A549 (cell line): ENCODE results near the gene CSTF2T. TPM values are rescaled to one million over a fixed set of nuclear protein-coding genes. Genes with fewer than 3 reads are reported as not detected.

Experiments
- ATAC-seq, 2 experiments: fragments of 200-7000 bp in 1 of 2; fragments of >200 bp in 1 of 2; cut with Nextera tagmentation in 1 of 2; cut with Tn5 transposase in 1 of 2; 3 replicates each; pipeline versions ENCODE4 v1.8.0 to v1.9.1; 2018 to 2020; ENCODE audit warnings: mild to moderate bottlenecking in 1 of 2, moderate library complexity in 1 of 2
- CTCF ChIA-PET: fragments of 300-600 bp; sonication (Branson Sonifier 250); formaldehyde crosslinking; extraction: SDS; loops from one replicate; lab custom pipeline; 2021; ENCODE audit warnings: antibody characterized with exemption, inconsistent platforms; lab: Yijun Ruan, JAX
- POLR2A ChIA-PET: fragments of 350-600 bp; formaldehyde crosslinking; extraction: SDS; loops from one replicate; lab custom pipeline; 2021; ENCODE audit warnings: antibody characterized with exemption, inconsistent platforms; lab: Yijun Ruan, JAX
- DNase-seq, 2 experiments: peaks; one replicate each; pipeline versions ENCODE4 v3.0.0 to v3.0.0-alpha.2; 2011 to 2016; ENCODE audit warnings: low read depth in 1 of 2, low spot score in 1 of 2
- FAIRE-seq: peaks from 2 replicates; lab custom pipeline; 2011; peaks lifted over from hg19 to GRCh38; lab: Jason Lieb, UNC
- H3K27ac ChIP-seq, 2 experiments: fragments of >200 bp; sonication (Bioruptor Twin); formaldehyde crosslinking; 3 replicates each; pipeline ENCODE4 v1.5.1; 2016 to 2017
- H3K4me1 ChIP-seq: fragments of >200 bp; sonication (Bioruptor Twin); formaldehyde crosslinking; 3 replicates; pipeline ENCODE4 v1.6.1; 2016
- H3K4me2 ChIP-seq: fragments of >200 bp; sonication (Bioruptor Twin); formaldehyde crosslinking; 3 replicates; pipeline ENCODE4 v1.6.1; 2016
- H3K4me3 ChIP-seq: fragments of >200 bp; sonication (Bioruptor Twin); formaldehyde crosslinking; 3 replicates; pipeline ENCODE4 v1.5.1; 2016
- H3K9me3 ChIP-seq: fragments of >200 bp; sonication (Bioruptor Twin); formaldehyde crosslinking; 3 replicates; pipeline ENCODE4 v1.6.1; 2016
- ATOH8 ChIP-seq: fragments of 250-450 bp; sonication (Bioruptor Pico); IDR thresholded peaks from 2 replicates; pipeline ENCODE4 v1.5.0; 2020; ENCODE audit warnings: low read depth, mild to moderate bottlenecking, moderate library complexity
- BHLHE40 ChIP-seq: IDR thresholded peaks from 2 replicates; pipeline ENCODE4 v1.6.1; 2012; ENCODE audit warnings: low read depth, low read length, inconsistent platforms
- CBX8 ChIP-seq: fragments of 200-600 bp; sonication (generic); IDR thresholded peaks from 2 replicates; pipeline ENCODE4 v1.6.1; 2016
- CEBPB ChIP-seq, 2 experiments: fragments of >200 bp in 1 of 2; sonication (Bioruptor Twin) in 1 of 2; formaldehyde crosslinking in 1 of 2; IDR thresholded peaks; 2 replicates each; pipeline ENCODE4 v1.6.1; 2012 to 2016
- CHD4 ChIP-seq: fragments of 200-600 bp; sonication (generic); IDR thresholded peaks from 2 replicates; pipeline ENCODE4 v1.6.1; 2016; ENCODE audit warnings: antibody characterized with exemption, mild to moderate bottlenecking, borderline replicate concordance
- EHMT2 ChIP-seq: fragments of 200-600 bp; sonication (generic); IDR thresholded peaks from 2 replicates; pipeline ENCODE4 v1.6.1; 2016; ENCODE audit warnings: antibody characterized with exemption, low read depth, mild to moderate bottlenecking, moderate library complexity
- EP300 ChIP-seq, 2 experiments: fragments of >200 bp; sonication (Bioruptor Twin); formaldehyde crosslinking; IDR thresholded peaks; 2 replicates in 1 of 2; 3 replicates in 1 of 2; pipeline ENCODE4 v1.6.1; 2016 to 2017
- HOXA7 ChIP-seq: fragments of 250-450 bp; sonication (Bioruptor Pico); IDR thresholded peaks from 2 replicates; pipeline ENCODE4 v1.5.0; 2020; ENCODE audit warnings: mild to moderate bottlenecking, moderate library complexity
- MAX ChIP-seq: IDR thresholded peaks from 2 replicates; pipeline ENCODE4 v1.6.1; 2012
- MYC ChIP-seq: IDR thresholded peaks from 2 replicates; pipeline ENCODE4 v1.6.1; 2012; ENCODE audit warnings: mild to moderate bottlenecking, inconsistent platforms, low read length, improper control_type of control experiment, borderline replicate concordance
- NFE2L2 ChIP-seq: fragments of 150-350 bp; conservative IDR thresholded peaks from 2 replicates; pipeline ENCODE4 v1.6.1; 2014; ENCODE audit warnings: low read length
- NR3C1 ChIP-seq: fragments of >200 bp; sonication (Bioruptor Twin); formaldehyde crosslinking; IDR thresholded peaks from 3 replicates; pipeline ENCODE4 v1.6.1; 2017
- PHF8 ChIP-seq: fragments of 200-600 bp; sonication (generic); IDR thresholded peaks from 2 replicates; pipeline ENCODE4 v1.6.1; 2016; ENCODE audit warnings: low read depth, mild to moderate bottlenecking, antibody characterized with exemption, moderate library complexity, borderline replicate concordance
- RCOR1 ChIP-seq: fragments of 150-350 bp; IDR thresholded peaks from 2 replicates; pipeline ENCODE4 v1.6.1; 2014; ENCODE audit warnings: antibody characterized with exemption, low read length, low read depth
- REST ChIP-seq: fragments of 200-600 bp; sonication (generic); IDR thresholded peaks from 2 replicates; pipeline ENCODE4 v1.6.1; 2016; ENCODE audit warnings: antibody characterized with exemption, mild to moderate bottlenecking, moderate library complexity
- RFX5 ChIP-seq: fragments of 450-650 bp; IDR thresholded peaks from 2 replicates; pipeline ENCODE4 v1.7.1; 2014; ENCODE audit warnings: antibody characterized with exemption, mild to moderate bottlenecking, moderate library complexity
- SMC3 ChIP-seq: fragments of >200 bp; sonication (Bioruptor Twin); formaldehyde crosslinking; IDR thresholded peaks from 3 replicates; pipeline ENCODE4 v1.6.1; 2018; ENCODE audit warnings: inconsistent platforms
- TP53 ChIP-seq: fragments of 250-450 bp; sonication (Bioruptor Pico); IDR thresholded peaks from 2 replicates; pipeline ENCODE4 v1.5.0; 2021; ENCODE audit warnings: mild to moderate bottlenecking, moderate library complexity
- ZC3H11A ChIP-seq: fragments of 450-650 bp; IDR thresholded peaks from 2 replicates; pipeline ENCODE4 v1.6.1; 2014; ENCODE audit warnings: antibody characterized with exemption, mild to moderate bottlenecking
- ZFP36 ChIP-seq: fragments of 450-650 bp; IDR thresholded peaks from 2 replicates; pipeline ENCODE4 v1.6.1; 2014; ENCODE audit warnings: borderline replicate concordance; ENCODE audit not compliant: partially characterized antibody
- ZSCAN20 ChIP-seq: fragments of 250-450 bp; sonication (Bioruptor Pico); IDR thresholded peaks from 2 replicates; pipeline ENCODE4 v1.8.0; 2022; ENCODE audit warnings: mild to moderate bottlenecking, moderate library complexity
- WGBS: methylation state at CpG from one replicate; pipeline ENCODE4 v1.1.6; 2017; ENCODE audit errors: missing lambda C conversion rate; 5-methylcytosine and 5-hydroxymethylcytosine counted together
- polyA plus RNA-seq, 4 experiments: library from polyadenylated mRNA; depleted of rRNA in 3 of 4; stranded (reverse); fragments of >200 nt; fragmentation: RNase III in 1 of 4; extraction: RNeasy Plus Mini Kit Qiagen cat#74134 plus additional on column Dnase treatment in 1 of 4; gene quantifications; 2 replicates in 3 of 4; 3 replicates in 1 of 4; pipeline ENCODE4 v1.2.3, GENCODE V29; 2011 to 2017
- TF ChIP-seq, protein P1 (sequence below): fragments of >200 bp; sonication (Bioruptor Twin); formaldehyde crosslinking; IDR thresholded peaks from 3 replicates; pipeline ENCODE4 v1.5.1; 2016
- TF ChIP-seq, protein P2 (sequence below): IDR thresholded peaks from 2 replicates; pipeline ENCODE4 v1.6.1; 2012; ENCODE audit warnings: low read depth, borderline replicate concordance
- TF ChIP-seq, protein P3 (sequence below): fragments of 450-650 bp; IDR thresholded peaks from 2 replicates; pipeline ENCODE4 v1.6.1; 2014; ENCODE audit warnings: antibody characterized with exemption

Gene CSTF2T
- polyA plus RNA-seq, 2 of the 4 experiments (the other 2 are of a cell fraction): 9.4 to 18.2 TPM

DNA sequence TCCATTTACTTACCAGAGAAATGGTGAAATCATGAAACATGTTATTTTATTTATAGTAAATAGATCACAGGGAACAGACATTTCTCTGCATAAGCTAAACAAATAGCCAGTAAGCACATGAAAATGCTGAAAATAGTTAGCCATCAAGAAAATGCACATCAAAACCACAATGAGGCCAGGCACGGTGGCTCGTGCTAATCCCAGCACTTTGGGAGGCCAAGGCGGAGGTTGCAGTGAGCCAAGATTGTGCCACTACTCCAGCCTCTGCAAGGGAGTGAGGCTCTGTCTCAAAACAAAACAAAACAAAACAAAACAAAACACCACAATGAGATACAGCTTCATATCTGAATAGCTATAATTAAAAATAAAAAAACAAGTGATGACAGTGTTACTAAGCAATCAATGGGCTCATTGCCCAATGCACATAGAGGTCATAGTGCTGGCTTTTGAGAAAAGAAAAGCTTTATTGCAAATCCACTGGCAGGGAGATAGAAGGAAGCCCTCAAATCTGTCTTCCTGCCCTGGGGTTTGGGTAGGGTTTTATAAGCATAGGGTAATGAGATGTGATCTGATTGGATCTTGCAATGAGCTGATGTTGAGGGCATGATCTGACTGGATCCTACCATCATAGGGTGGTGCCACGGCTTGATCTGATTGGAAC is 16.2 kb downstream of the CSTF2T start (continued):
- TF ChIP-seq, protein P1, sequence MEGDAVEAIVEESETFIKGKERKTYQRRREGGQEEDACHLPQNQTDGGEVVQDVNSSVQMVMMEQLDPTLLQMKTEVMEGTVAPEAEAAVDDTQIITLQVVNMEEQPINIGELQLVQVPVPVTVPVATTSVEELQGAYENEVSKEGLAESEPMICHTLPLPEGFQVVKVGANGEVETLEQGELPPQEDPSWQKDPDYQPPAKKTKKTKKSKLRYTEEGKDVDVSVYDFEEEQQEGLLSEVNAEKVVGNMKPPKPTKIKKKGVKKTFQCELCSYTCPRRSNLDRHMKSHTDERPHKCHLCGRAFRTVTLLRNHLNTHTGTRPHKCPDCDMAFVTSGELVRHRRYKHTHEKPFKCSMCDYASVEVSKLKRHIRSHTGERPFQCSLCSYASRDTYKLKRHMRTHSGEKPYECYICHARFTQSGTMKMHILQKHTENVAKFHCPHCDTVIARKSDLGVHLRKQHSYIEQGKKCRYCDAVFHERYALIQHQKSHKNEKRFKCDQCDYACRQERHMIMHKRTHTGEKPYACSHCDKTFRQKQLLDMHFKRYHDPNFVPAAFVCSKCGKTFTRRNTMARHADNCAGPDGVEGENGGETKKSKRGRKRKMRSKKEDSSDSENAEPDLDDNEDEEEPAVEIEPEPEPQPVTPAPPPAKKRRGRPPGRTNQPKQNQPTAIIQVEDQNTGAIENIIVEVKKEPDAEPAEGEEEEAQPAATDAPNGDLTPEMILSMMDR: no peak
- no peak for TF ChIP-seq EHMT2
- TF ChIP-seq CEBPB (IDR thresholded peaks at IDR 0.05): no peak

GRCh38 chr10:51679841-51680240 is 19.6 kb downstream of the CSTF2T start:
- H3K27ac ChIP-seq: no peak overlapping the region
- WGBS: 25% methylated on average over 6 of the region's 6 CpGs
- TF ChIP-seq SMC3 (no peak), PHF8 (no peak), EP300 (IDR thresholded peaks at IDR 0.05) (no peak), NR3C1 (no peak), MAX (no peak), BHLHE40 (no peak), CHD4 (no peak), ZSCAN20 (CRISPR knock-in tag) (no peak), RFX5 (no peak), ZFP36 (no peak), ATOH8 (CRISPR knock-in tag) (no peak), TP53 (CRISPR knock-in tag) (no peak), RCOR1 (no peak), CEBPB (IDR thresholded peaks at IDR 0.05) (no peak), CBX8 (no peak), MYC (no peak)
- TF ChIP-seq, protein P2, sequence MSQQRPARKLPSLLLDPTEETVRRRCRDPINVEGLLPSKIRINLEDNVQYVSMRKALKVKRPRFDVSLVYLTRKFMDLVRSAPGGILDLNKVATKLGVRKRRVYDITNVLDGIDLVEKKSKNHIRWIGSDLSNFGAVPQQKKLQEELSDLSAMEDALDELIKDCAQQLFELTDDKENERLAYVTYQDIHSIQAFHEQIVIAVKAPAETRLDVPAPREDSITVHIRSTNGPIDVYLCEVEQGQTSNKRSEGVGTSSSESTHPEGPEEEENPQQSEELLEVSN: no peak
- TF ChIP-seq, protein P1: no peak
- H3K4me2 ChIP-seq: no peak overlapping the region
- H3K9me3 ChIP-seq: no peaks in the 10 kb centered on the region
- ChIA-PET CTCF (no interaction called here), POLR2A (no interaction called here)
- ATAC-seq (no peak), FAIRE-seq (no peak), DNase-seq (no peak)
- H3K4me3 ChIP-seq: no peak overlapping the region
- H3K4me1 ChIP-seq: no peaks in the 10 kb centered on the region

DNA sequence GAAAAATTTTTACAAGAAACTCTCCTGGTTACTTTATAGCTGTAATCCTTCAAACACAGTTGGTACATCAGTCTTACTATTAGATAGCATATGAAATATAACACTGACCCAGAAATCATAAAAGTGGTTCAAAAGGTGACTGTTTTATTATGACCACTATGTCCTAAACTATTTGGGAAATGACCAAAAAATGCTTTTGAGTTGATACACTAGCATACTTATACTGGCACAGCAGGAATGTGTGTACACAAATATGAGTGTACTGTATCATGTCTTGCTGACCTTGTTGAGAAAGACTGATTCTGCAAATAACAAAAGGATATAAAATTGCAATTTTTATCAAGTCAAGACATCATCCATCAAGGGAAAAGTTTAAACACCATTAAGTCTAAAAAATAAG is 24.3 kb downstream of the CSTF2T start:
- CTCF ChIA-PET: no interaction called here
- H3K27ac ChIP-seq: no peak overlapping the region
- no peak for FAIRE-seq
- H3K9me3 ChIP-seq: no peaks in the 10 kb centered on the region
- no peaks in the 10 kb centered on the region for H3K4me1 ChIP-seq
- POLR2A ChIA-PET: no interaction called here
- H3K4me2 ChIP-seq: no peak overlapping the region
- no peak for DNase-seq
- no peak overlapping the region for H3K4me3 ChIP-seq
- ATAC-seq: no peak
- no peak for TF ChIP-seq ZC3H11A
- TF ChIP-seq HOXA7 (CRISPR knock-in tag): no peak
- TF ChIP-seq NFE2L2: no peak
- no peak for TF ChIP-seq REST
- TF ChIP-seq MAX: no peak
- TF ChIP-seq, protein P3, sequence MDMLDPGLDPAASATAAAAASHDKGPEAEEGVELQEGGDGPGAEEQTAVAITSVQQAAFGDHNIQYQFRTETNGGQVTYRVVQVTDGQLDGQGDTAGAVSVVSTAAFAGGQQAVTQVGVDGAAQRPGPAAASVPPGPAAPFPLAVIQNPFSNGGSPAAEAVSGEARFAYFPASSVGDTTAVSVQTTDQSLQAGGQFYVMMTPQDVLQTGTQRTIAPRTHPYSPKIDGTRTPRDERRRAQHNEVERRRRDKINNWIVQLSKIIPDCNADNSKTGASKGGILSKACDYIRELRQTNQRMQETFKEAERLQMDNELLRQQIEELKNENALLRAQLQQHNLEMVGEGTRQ: no peak
- TF ChIP-seq, protein P2: no peak
- no peak for TF ChIP-seq CHD4
